Measurements from ENCODE around the gene GGACT. TPM values are rescaled to one million over a fixed set of nuclear protein-coding genes. Genes with fewer than 3 reads are reported as not detected.

Gene GGACT
- total RNA-seq (2022; extraction: Qiagen RNA extraction; ENCODE audit: low read depth) = 3.1 to 5.8 TPM (median 3.4 TPM) in 5 replicates

GRCh38 chr13:100588331-100589177, at the start of gene GGACT:
Gene GGACT, minus strand, starts transcription at chr13:100588789. Its CDS starts 56,198 bp downstream, at chr13:100532591.

Other genes starting within 250 kb of the GGACT start
- 8.3 to 12.6 TPM (median 10.9 TPM) in 5 replicates for gene TMTC4, start 86.0 kb upstream of the GGACT start, total RNA-seq (2022; extraction: Qiagen RNA extraction; ENCODE audit: low read depth)